Loucy (cell line): ENCODE data around the gene TNS3.

Experiments
- H2AFZ ChIP-seq: fragments of 200-600 bp; sonication (generic); 2 replicates; pipeline ENCODE4 v1.6.0; 2016; ENCODE audit warnings: antibody characterized with exemption, mild to moderate bottlenecking, low read length, moderate library complexity
- H3F3A ChIP-seq: fragments of 200-600 bp; 2 replicates; pipeline ENCODE4 v1.6.0; 2016; ENCODE audit warnings: antibody characterized with exemption, low read depth, mild to moderate bottlenecking
- H3K27me3 ChIP-seq: fragments of 200-600 bp; sonication (generic); 2 replicates; pipeline ENCODE4 v1.6.1; 2014; ENCODE audit warnings: low read length, mild to moderate bottlenecking; ENCODE audit not compliant: insufficient read depth, poor library complexity, severe bottlenecking
- H3K36me3 ChIP-seq: fragments of 200-600 bp; sonication (generic); 2 replicates; pipeline ENCODE4 v1.6.1; 2016; ENCODE audit warnings: low read length; ENCODE audit not compliant: insufficient read depth
- H3K4me1 ChIP-seq: fragments of 200-600 bp; sonication (generic); 2 replicates; pipeline ENCODE4 v1.5.1; 2014; ENCODE audit warnings: low read length, mild to moderate bottlenecking; ENCODE audit not compliant: insufficient read depth, poor library complexity, severe bottlenecking
- H3K4me2 ChIP-seq: fragments of 200-600 bp; sonication (generic); 2 replicates; pipeline ENCODE4 v1.6.0; 2014; ENCODE audit warnings: antibody characterized with exemption, low read length, low read depth, mild to moderate bottlenecking; ENCODE audit not compliant: poor library complexity, severe bottlenecking
- H3K4me3 ChIP-seq: fragments of 200-600 bp; sonication (generic); 2 replicates; pipeline ENCODE4 v1.5.1; 2014; ENCODE audit warnings: low read length, mild to moderate bottlenecking, mixed read lengths; ENCODE audit not compliant: poor library complexity, severe bottlenecking
- H3K79me2 ChIP-seq: fragments of 200-600 bp; sonication (generic); 2 replicates; pipeline ENCODE4 v1.6.1; 2014; ENCODE audit warnings: low read length; ENCODE audit not compliant: insufficient read depth
- H3K9ac ChIP-seq: fragments of 200-600 bp; sonication (generic); 2 replicates; pipeline ENCODE4 v1.6.0; 2014; ENCODE audit warnings: mild to moderate bottlenecking, low read depth, low read length, moderate library complexity; ENCODE audit not compliant: poor library complexity, severe bottlenecking
- H3K9me2 ChIP-seq: fragments of 200-600 bp; sonication (generic); replicated peaks from 2 replicates; pipeline ENCODE4 v1.6.1; 2016; ENCODE audit warnings: low read depth, low read length, mixed read lengths
- H3K9me3 ChIP-seq: fragments of 200-600 bp; sonication (generic); 2 replicates; pipeline ENCODE4 v1.6.1; 2014; ENCODE audit warnings: mild to moderate bottlenecking, antibody characterized with exemption, low read length, low read depth; ENCODE audit not compliant: insufficient read depth
- H4K20me1 ChIP-seq: fragments of 200-600 bp; sonication (generic); 2 replicates; pipeline ENCODE4 v1.6.0; 2014; ENCODE audit warnings: antibody characterized with exemption, low read length, mild to moderate bottlenecking; ENCODE audit not compliant: insufficient read depth, poor library complexity, severe bottlenecking
- CTCF ChIP-seq: fragments of 200-600 bp; sonication (generic); conservative IDR thresholded peaks from 2 replicates; pipeline ENCODE4 v1.5.1; 2014; ENCODE audit warnings: mild to moderate bottlenecking, antibody characterized with exemption, low read length
- EZH2phosphoT487 ChIP-seq: fragments of 200-600 bp; IDR thresholded peaks from 2 replicates; pipeline ENCODE4 v1.6.1; 2018; ENCODE audit warnings: antibody characterized with exemption, mild to moderate bottlenecking, moderate library complexity, borderline replicate concordance

TNS3 gene

DNA sequence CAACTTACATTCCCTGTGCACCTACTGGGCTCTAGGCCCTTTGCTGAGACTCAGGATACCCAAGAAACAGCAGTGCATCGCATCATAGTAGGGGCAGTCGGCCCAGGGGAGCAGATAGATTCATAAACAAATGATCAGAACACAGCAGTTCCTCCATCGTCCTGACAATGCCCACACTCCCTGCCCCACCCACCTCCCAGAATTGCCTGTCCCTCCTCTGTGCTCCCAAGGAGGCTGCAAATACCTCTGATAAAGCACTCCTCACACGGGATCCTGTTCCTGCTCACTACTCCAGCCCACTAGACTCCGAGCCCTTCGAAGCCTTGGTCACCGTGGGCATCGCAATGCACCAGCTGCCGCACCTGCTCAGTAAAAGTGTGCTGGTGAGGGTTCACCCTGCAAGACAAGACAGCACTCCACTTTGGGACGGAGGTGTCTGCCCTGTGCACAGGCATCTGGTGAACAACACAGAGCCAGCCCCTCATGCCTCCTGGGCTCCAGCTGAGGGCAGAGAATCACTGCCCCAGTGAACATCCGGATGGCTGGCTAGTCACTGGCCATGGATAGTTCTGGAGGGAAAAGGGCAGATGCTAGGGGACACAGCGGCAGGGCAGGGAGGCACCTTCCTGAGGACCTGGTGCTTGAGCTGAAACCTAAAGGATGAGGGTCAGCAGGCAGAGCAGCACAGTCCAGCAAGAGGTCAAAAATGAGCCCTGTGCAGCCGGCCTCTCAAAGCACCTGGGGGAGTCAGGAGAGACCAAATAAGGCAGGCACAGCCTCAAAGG, 60.7 kb downstream of the TNS3 start:
- TF ChIP-seq EZH2phosphoT487 (no peak), CTCF (no peak)
- no peak overlapping the region for H3K4me3 ChIP-seq
- no peaks in the 10 kb centered on the region for H3K36me3 ChIP-seq
- H3K27me3 ChIP-seq, result no peaks in the 10 kb centered on the region
- no peaks in the 10 kb centered on the region for H3K79me2 ChIP-seq
- H4K20me1 ChIP-seq, result no peaks in the 10 kb centered on the region
- H3K4me2 ChIP-seq, result no peak overlapping the region
- peaks cover 3% of the 10 kb centered on the region; the same call in 1 of the 2 replicates for H3K9me3 ChIP-seq
- no peaks in the 10 kb centered on the region for H3F3A ChIP-seq
- no peaks in the 10 kb centered on the region for H3K9me2 ChIP-seq
- H3K4me1 ChIP-seq, result no peaks in the 10 kb centered on the region
- no peak overlapping the region for H2AFZ ChIP-seq
- no peak overlapping the region for H3K9ac ChIP-seq

DNA sequence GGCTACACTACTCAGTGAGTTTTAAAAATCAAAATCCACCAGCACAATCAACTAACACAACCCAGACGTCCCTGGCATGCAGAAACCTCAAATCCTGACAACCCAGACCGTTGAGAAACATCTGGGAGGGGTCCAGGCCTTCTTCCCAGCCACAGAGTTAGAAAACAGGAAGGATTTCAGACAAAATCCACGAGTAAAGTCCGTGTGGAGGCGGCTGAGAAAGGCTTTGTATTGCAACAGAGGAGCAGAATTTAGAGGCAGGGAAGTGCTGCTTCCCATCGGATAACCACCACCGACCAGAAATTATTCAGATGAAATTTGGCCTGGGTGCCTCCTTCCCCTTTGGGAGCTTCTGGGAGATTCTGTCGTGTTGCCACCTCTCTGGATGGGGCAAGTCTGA, 61.5 kb downstream of the TNS3 start:
- Histone ChIP-seq H3F3A (no peaks in the 10 kb centered on the region), H3K9me2 (no peaks in the 10 kb centered on the region), H4K20me1 (no peaks in the 10 kb centered on the region), H2AFZ (no peak overlapping the region), H3K4me2 (no peak overlapping the region), H3K9ac (no peak overlapping the region), H3K9me3 (peaks cover 3% of the 10 kb centered on the region; the same call in 1 of the 2 replicates), H3K27me3 (no peaks in the 10 kb centered on the region), H3K4me3 (no peak overlapping the region), H3K79me2 (no peaks in the 10 kb centered on the region), H3K4me1 (no peaks in the 10 kb centered on the region), H3K36me3 (no peaks in the 10 kb centered on the region)
- TF ChIP-seq EZH2phosphoT487 (no peak), CTCF (no peak)

- H3K27me3 ChIP-seq, result no peaks in the 10 kb centered on the region
- no peak overlapping the region for H3K9ac ChIP-seq
- no peaks in the 10 kb centered on the region for H3K79me2 ChIP-seq
- H3K36me3 ChIP-seq, result no peaks in the 10 kb centered on the region
- peaks cover 6% of the 10 kb centered on the region; the same call in 1 of the 2 replicates for H3K9me3 ChIP-seq
- TF ChIP-seq CTCF (no peak), EZH2phosphoT487 (no peak)
- H2AFZ ChIP-seq, result no peak overlapping the region
- no peak overlapping the region for H3K4me2 ChIP-seq
- no peaks in the 10 kb centered on the region for H3F3A ChIP-seq
- no peak overlapping the region for H3K4me3 ChIP-seq
- no peaks in the 10 kb centered on the region for H3K4me1 ChIP-seq
- H3K9me2 ChIP-seq, result no peaks in the 10 kb centered on the region
- no peaks in the 10 kb centered on the region for H4K20me1 ChIP-seq
Measured at GRCh38 chr7:47518827-47519226, 63.1 kb downstream of the TNS3 start.
